HG03520 (cell line): ENCODE results near the gene SAE1.

Experiments used
- ATAC-seq: cut with Tn5 transposase; IDR thresholded peaks from one replicate; pipeline ENCODE4 v1.9.1; 2021; ENCODE audit warnings: mild to moderate bottlenecking, moderate library complexity; ENCODE audit not compliant: unreplicated experiment

Gene SAE1

DNA sequence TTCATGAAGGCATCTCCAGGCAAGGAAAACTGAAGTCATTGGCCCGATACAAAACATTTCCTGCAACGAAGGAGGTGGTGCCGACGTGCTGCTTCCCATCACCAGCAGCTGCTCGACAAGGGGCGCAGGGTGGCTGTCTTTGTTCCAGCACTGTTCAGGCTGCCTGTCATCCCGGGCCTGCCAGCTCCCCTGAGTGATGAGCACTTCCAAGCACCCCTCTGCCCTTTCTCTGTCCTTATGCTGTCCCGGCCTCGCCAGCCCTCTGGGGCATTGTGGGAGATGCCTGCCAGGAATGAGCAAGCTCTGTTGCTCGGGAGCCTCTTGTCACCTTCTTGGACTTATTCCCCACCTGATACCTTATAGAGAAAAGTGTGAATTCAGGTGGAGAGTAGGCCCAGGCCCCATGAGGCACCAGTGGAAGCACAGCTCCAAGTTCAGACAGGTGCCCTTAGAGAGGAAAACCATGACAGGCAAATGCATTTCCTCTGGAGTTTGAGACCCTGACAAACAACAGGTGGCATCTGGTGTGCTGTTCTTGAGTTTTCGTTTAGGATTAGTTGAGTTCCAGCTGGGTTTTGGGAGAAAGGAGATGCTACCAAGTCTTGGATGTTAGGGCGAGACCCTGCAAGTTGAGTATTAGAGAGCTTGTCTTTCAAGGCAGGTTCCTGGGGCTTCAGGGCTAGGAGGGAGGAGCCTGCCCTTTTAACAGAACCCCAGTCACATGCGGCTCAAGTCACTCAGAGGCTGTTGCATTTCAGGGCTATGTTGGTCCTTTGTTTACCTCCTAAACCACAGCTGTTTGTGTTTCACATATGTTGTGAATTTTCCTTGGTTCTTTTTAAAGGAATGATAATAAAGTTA, 78.9 kb downstream of the SAE1 start:
- no peak for ATAC-seq

DNA sequence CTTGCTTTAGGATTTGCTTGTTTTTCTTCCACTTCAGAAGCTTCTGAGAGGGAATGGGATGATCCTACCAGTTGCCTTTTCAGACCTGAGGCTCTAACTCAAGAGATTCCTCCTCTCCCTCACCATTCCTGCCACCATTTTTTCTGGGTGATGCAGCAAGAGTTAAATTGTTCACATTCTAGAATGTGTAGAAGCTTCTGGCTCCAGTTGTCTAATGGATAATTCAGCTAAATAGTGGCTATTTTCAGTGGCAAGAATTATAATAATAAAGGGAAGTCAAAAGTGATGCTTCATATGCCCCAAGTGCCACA, 79.5 kb downstream of the SAE1 start:
- no peak for ATAC-seq

DNA sequence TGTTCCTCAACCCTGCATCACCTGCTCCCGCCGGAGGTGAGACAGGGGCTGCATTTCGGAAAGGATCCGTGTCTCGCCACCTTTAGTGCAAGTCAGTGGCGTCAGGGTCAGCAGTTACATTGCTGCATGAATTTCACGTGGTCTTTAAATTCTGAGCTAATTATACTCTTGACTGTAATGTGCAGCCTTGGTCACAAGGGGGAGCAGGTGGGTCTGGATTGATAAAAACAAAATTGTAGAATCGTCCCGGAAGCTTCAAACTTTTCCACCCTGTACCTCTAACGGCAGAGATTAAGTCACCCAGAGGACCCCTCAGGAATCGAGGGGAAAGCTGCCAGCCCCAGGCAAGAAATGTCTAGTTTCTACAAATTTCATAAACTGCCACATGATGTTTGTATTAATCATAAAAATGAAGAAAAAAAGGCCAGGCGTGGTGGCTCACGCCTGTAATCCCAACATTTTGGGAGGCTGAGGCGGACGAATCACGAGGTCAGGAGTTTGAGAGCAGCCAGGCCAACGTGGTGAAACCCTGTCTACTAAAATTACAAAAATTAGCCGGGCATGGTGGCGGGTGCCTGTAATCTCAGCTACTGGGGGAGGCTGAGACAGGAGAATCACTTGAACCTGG, 80.2 kb downstream of the SAE1 start:
- no peak for ATAC-seq

DNA sequence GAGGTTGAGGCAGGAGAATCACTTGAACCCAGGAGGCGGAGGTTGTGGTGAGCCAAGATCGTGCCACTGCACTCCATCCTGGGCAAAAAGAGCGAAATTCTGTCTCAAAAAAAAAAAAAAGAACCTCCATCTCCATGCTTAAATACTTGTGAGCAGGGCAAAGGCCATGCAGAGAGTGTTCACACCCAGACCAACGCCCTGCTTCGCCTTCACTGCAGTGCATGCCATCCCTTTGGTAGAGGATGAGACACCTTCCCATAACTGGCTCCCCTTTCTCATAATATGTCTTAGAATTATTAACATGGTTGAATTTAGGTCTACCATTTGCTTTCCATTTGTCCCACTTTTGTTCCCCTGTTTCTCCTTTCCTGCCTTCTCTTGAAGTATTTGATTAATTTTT, 84.9 kb downstream of the SAE1 start:
- ATAC-seq: no peak

DNA sequence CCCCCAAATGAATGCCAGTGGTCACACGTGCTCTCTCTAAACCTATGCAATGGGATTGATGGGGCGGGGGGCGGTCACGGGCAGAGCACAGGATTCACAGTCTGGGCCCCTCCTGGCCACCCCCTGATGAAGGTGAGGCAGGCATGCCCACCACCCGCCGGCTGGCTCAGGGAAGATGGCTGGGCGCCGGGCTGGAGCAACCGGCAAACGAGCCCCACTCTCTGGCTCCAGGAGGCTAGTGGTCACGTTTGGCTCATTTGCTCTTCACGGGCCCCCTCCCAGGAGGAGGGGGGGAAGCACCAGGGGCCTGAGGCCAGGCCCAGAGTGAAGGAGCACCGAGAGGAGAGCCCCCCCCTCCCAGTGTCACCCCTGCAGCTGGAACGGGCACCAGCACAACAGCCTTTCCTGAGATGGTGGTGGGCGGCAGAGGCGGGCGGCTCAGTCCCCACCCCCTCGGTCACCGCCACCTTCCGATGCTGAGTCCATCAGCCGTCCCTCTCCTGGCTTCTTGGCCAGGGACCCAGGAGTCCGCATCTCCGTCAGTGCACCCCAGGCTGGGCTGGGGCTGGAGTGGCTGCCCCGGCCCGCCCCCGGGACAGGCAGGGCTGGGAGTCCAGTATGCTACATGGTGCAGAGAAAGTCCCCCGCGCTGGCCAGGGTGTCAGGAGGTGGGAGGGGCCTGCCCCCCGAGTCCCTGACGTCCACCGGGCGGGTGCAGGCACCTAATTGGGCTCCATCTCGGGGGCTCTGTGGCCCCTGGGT, 90.6 kb downstream of the SAE1 start:
- ATAC-seq: no peak

DNA sequence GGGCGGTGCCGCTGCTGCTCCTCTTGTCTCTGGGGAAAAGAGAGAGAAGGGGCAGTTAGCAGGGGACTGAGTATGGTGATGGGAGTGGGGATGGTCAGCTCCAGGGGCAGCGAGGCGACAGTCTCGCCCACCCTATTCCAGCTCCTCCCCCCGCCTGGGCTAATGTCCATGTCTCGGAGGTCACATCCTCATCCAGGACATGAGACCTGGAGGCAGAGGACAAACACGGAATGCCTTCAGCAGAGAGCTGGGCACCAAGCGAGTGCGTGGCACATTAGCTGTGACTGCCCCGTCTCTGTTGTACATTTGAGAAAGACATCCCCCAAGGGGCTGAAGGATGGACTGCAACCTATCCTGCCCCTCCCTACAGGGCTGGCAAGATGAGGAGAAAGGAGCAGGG, 91.3 kb downstream of the SAE1 start:
- ATAC-seq: no peak

DNA sequence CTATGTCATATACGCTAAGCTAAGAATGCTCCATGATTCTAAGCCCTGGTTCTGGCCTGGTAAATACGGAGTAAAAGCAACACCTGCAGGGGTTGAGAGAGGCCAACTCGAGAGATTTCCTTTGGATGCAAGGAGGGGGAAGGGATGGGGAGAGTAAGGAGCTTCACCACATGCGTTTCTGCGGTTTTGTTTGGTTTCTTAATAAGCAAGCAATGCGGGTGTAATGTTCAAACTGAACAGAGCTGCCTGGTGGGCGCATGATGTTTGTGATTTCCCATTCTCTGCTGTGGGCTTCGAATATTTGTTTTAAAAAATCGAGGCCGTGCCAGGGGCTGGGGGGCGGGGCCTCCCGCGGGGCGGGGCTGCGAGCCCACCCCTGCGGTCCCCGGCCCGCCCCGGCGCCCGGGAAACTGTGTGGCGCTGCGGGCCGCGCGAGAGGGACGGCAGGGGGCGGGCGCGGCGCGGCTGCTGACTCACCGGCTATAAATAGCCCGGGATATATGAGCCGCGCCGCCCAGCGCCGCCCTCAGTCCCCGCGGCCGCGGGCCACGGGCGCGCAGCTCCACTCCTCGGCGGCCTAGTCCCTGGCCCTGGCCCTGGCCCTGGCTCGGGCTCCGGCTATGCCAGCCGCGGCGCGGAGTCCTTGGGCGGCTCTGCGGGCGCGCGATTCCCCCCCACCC, 95.3 kb downstream of the SAE1 start:
- ATAC-seq: peak; percentile 36

DNA sequence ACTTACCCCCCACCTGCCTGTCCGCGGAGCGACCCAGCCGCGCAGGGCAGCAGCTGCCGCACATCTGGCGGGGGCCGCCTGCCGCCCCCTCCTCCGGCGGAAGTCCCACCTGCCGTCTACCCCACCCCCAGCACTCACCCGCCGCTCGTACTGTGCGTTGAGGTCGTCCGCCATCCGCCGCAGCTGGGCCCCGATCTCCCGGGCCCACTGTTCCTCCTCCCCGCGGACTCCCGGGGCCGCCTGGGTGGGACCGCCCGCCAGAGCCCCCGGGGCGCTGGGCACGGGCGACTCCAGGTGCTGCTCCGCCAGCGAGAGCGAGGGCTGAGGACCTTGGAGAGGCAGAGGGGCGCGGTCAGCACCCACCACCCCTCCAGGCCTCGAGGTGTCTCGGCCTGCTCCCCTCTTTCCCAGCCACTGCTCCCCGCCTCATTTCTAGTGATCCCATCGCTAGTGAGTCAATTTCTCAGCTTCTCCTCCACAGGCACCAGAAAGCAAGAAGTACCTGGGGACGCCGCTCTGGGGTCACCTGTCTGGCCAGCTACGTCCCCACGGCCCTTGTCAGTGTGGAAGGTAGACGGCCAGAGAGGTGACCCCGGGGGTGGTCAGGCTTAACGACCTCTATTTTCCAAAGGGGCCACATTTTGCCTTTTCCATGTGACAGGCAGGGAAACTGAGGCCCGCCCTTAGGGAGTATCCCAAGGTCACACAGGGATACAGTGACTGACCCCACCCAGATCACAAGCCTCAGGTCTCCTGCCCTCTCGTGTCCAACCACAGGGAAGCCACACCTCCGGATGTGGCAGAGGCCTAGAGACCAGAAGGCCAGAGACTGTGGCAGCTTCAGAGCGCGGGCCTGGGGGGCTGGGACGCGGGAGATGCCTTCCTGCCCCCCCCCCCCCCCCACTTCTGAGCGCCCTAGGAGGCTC, 96.1 kb downstream of the SAE1 start:
- no peak for ATAC-seq

DNA sequence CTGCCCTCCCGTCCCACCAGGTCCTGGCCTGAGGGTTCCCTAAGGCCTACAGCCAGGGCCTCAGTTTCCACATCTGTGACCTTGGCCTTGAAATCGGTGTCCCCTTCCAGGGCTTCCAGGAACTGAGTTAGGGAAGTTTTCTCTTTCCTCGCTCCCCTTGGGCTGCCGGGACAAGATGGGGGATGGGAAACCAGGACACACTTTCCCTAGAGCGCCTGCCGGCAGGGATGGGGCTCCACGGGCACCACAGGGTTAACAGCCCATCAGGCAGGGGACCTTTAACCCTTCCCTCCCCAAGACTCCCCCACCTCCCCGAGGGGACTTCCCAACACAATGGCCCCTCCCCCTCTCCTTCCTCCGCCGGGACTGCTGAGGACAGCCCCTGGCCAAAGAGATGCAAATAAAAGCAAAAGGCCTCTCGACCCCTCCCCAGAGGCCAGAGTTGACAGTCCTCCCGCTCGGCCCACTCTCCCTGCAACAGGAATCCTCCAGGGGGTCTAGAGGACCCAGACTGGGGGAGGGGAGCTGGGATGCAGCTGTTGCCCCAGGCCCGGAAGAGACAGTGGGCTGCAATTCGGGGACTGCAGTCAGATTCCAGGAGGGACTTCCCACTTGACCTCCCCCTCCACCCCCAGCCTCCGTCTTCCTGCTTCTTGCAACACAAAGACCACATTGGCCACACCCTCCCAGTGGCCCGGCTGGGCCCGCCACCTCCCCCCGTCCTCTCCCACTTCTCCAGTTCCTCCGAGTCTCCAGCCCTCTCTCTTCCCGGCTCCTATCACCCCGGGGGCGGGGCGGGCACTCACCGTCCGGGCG, 96.9 kb downstream of the SAE1 start:
- ATAC-seq: no peak

DNA sequence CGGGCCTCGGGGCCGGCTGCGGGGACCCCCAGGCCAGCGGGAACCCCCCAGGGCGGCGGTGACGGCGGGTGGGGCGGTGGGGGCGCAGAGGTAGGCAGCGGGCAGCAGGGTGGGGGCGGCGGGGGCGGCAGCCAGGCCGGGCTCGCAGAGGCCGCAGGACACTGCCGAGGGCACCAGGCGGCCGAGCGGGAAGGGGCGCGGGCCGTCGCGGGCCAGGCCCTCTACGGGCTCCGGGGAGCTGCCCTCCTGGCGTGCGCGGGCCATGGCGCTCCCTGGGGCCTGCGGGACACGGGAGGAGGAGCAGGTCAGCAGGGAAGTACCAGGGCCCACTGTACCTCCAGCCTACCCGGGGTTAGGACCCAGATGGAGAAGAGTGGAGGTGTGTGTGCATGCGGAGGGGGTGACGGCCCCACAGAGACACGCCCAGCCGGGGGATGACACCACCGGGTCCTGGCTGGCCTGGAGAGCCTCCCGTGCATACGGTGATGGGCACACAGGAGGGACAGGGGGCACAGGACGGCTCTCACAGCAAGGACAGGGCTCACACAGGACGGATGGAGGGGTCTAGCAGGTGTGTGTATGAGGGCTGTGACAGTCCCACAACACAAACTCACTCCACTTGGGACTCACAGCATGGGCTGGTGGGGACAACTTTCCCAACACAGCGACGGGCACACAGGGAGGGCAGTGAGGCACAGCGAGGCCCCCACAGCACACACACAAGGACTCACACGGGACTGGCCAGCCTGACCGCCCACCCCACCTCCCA, 97.7 kb downstream of the SAE1 start:
- no peak for ATAC-seq

DNA sequence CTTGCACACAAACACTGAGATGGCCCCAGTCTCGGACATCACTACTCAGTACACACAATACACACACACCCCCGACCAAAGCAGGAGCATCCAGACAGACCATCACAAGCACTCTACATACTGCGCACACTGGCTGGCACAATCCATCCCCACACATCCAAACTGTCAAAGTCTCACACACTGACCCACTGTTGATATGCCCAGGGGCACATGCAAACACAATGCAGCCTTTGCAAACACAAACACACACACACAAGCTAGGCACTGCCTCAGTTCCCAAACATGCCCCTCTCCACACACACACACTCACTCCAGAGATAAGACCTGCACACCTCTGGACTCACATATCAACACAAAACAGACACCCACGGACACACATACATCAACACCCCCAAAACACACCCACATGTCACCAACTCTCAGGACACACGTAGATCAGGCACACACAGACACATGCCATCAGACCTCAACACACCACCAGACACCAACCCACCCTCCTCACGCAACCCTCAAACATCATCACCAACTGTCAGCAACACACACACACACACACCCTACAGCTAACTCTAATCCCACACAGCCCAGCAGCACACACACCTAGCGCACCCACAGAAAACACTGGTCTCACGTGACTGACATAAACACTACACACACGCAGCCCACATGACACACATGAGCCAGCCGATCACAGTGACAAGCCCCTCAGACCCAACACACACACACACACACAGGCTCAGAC, 98.5 kb downstream of the SAE1 start:
- ATAC-seq: no peak

DNA sequence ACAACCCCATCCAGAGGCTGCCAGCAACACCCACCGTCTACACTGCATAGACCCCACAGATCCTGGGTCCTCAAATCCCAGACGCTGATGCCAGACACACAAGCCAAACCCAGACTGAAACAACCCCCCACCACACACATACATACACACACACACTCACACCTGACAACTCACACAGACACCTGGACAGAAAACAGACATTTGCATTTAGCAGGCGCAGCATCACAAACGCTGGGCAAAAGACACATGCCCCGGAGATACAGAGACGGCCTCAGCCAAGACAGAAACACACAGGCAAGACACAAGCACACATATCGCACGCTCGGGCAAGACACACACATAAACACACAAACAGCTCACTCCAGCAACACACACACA, 99.0 kb downstream of the SAE1 start:
- ATAC-seq: no peak

DNA sequence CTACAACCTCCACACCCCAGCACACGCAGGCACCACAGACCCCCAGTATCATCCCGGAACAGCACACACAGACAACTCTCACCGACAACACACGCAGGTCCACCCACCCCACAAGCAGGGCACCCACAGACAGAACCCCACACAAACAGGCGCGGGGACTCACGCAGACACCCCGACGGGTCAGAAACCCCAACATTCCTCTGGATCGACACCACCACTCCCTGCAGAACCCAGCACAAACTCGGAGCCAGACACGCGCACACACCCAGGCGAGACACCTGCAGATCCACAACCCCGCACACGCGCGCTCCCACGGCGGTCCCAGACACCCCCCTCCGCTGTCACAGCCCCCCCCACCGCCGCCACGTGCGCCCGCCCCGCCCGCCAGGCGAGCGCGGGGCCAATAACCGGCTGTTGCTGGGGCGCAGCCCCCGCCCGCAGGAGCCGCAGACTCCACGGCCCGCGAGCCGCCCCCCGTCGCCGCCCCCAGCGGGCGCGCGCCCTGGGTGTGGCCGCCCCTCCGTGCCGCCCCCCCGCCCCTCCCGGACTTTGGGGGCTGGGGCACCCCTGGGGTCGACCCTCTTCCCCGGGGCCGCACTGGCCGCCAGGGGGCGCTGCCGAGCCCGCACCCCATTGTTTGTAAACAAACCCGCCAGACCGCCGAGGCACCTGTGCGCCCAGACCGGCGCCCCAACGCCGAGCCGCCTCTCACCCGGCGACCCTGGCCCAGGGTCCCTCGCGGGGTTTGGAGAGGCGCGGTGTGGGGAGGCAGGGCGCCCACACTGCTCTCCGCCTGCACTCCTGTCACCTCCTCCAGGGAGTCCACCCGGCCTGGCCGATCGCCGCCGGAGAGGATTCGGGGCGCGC, 99.7 kb downstream of the SAE1 start:
- ATAC-seq: no peak

DNA sequence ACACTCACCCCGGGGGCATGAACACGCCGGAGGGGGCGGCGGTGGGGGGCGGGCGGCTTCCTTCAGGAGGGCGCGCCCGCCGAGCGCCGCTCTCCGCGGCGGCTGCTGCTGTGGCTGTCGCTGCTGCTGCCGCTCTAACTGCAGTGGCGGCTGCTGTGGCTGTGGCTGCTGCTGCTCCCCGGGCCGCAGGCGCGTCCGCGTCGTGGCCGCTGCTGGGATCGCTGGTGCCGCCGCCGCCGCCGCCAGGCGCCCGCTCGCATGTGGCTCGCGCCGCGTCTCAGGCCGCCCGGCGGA, 100.2 kb downstream of the SAE1 start, which contains the start of gene BBC3:
Gene BBC3 (minus strand): TSS at position 279 of the 294 bp plus-strand sequence. CDS start 2,768 bp downstream, outside the sequence.
- ATAC-seq: no peak

DNA sequence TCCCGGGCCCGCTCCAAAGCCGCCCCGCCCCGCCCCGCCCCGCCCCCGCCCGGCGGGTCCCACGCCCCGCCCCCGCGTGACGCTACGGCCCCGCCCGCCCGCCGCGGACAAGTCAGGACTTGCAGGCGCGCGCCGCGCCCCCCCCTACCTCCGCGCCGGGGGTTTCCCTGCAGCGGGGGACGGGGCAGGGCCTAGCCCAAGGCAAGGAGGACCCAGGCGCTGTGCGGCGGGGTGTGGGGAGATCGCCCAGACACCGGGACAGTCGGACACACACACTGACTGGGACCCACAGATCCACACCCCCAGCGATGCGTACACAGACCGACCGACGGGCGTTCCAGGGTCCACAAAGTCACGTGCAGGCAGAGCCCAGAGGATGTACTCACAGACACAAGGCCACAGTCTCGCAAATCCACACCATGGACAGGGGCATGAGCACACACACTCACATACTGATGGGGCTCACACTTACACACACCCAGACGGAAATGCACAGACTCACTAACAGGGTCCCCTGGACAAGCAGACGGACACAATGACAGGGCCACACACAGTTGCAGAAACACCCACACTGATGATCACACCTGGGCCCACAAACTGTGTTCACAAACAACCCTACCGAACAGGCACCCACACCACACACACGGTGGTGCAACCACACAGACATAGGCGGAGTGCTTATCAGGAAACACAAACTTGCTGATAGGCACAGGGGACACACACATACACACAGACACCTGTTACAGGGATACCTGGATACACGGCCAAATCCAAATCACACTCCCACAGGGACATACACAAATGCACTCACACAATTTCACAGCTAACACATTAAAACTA, 100.8 kb downstream of the SAE1 start:
- no peak for ATAC-seq

DNA sequence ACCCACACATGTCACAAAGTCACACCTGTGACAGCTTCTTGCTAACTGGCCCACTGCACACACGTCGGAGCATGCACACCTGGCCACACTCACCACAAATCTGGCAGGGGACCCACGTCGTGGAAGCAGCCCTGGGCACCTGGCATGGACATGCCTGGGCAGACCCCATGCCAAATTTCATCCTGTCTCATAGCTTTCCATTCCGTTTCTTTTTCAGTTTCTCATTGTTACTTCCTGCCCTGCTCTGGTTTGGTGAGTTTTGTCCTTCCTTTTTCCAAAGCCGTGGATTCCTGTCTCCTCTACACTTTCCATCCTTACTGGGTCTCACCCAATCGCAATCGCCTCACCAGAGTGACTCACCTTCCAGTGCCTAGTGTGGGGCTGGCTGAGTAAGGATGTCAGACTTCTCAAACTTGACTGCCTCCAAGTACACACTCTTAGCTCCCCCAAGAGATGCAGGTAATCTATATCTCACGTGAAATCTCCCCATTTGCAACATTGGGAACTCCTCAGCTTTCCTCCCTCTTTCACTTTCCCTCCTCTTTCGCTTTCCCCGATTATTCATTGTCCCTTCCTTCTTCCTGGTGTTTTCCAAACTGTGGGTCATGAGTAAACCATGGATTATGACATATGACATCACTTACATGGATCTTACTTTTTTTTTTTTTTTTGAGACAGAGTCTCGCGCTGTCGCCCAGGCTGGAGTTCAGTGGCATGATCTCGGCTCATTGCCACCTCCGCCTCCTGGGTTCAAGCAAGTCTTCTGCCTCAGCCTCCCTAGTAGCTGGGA, 102.0 kb downstream of the SAE1 start:
- ATAC-seq: no peak
